Gastrocnemius medialis (tissue), 4 donors: Measurements from ENCODE around the gene PNMA8C.

Experiments
- POLR2A ChIP-seq, 2 donors: fragments of 450-650 bp; IDR thresholded peaks; one replicate each; pipeline ENCODE4 v1.6.1; 2017; ENCODE audit warnings: antibody characterized with exemption in 2 of 2, mild to moderate bottlenecking in 2 of 2, moderate library complexity in 2 of 2
- TF ChIP-seq, protein P1 (sequence below), 5 experiments: fragments of 450-650 bp in 3 of 5; fragments of 200-600 bp in 2 of 5; sonication (generic) in 2 of 5; IDR thresholded peaks in 4 of 5; conservative IDR thresholded peaks in 1 of 5; 1 replicate in 4 of 5; 2 replicates in 1 of 5; pipeline ENCODE4 v1.5.1; 2016 to 2019; ENCODE audit warnings: antibody characterized with exemption in 5 of 5, mild to moderate bottlenecking in 3 of 5, moderate library complexity in 3 of 5

DNA sequence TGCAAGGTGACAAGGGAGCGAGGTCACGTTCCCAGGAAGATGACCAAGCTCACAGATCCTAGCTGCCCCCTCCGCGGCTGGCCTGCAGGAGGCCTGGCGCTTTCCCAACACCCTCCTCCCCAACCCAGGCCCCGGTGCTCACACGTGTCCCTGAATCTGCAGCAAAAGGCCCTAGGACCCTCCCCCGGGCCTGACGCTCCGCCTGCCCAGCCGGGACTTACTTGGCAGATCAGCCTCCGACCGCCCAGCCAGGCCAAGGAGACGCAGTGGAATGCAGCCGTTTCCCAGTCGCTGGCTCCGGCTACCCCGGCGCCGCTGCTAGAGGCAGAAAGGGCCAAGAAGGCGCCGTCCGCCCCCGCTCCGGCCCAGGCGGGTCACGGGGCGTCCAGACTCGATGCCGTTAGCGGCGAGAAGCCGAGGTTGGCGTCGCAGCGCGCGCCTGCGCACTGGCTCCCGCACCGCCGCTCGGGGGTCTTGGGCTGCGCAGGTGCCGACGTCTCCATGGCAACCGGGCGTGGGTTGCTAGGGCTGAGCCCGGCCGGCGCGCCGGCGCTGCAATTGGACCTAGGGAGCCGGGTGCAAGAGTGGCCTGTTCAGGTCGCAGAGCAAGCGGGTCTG, 42.5 kb upstream of the PNMA8C start, which contains the start of gene PNMA8A:
- TF ChIP-seq, protein P1, sequence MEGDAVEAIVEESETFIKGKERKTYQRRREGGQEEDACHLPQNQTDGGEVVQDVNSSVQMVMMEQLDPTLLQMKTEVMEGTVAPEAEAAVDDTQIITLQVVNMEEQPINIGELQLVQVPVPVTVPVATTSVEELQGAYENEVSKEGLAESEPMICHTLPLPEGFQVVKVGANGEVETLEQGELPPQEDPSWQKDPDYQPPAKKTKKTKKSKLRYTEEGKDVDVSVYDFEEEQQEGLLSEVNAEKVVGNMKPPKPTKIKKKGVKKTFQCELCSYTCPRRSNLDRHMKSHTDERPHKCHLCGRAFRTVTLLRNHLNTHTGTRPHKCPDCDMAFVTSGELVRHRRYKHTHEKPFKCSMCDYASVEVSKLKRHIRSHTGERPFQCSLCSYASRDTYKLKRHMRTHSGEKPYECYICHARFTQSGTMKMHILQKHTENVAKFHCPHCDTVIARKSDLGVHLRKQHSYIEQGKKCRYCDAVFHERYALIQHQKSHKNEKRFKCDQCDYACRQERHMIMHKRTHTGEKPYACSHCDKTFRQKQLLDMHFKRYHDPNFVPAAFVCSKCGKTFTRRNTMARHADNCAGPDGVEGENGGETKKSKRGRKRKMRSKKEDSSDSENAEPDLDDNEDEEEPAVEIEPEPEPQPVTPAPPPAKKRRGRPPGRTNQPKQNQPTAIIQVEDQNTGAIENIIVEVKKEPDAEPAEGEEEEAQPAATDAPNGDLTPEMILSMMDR (IDR thresholded peaks at IDR 0.05 in 4 of 5, conservative IDR thresholded peaks at IDR 0.05 in 1 of 5), result no peak
- TF ChIP-seq POLR2A (IDR thresholded peaks at IDR 0.05), result no peak
